H1 (cell line): ENCODE results near the gene MMS19.

Experiments
- CTCF ChIP-seq, 3 experiments: IDR thresholded peaks; 1 replicate in 2 of 3; 2 replicates in 1 of 3; pipeline versions ENCODE4 v1.5.1 to v1.6.1; 2011; ENCODE audit warnings: low read length in 3 of 3, mild to moderate bottlenecking in 3 of 3, inconsistent platforms in 2 of 3, low read depth in 1 of 3, moderate library complexity in 1 of 3; ENCODE audit not compliant: insufficient read depth in 1 of 3; ENCODE audit errors: control extremely low read depth in 1 of 3
- EP300 ChIP-seq, 2 experiments: IDR thresholded peaks; 1 replicate in 1 of 2; 2 replicates in 1 of 2; pipeline ENCODE4 v1.6.1; 2011 to 2012; ENCODE audit warnings: low read depth in 2 of 2, low read length in 2 of 2, mild to moderate bottlenecking in 2 of 2, borderline replicate concordance in 1 of 2, inconsistent platforms in 1 of 2, moderate library complexity in 1 of 2
- KDM5A ChIP-seq: fragments of 200-600 bp; IDR thresholded peaks from 2 replicates; pipeline ENCODE4 v1.7.1; 2012; ENCODE audit warnings: mild to moderate bottlenecking, low read length, inconsistent platforms, mixed read lengths
- POLR2A ChIP-seq, 2 experiments: IDR thresholded peaks; 1 replicate in 1 of 2; 2 replicates in 1 of 2; pipeline ENCODE4 v1.6.1; 2011; ENCODE audit warnings: low read depth in 2 of 2, low read length in 2 of 2, mild to moderate bottlenecking in 2 of 2; ENCODE audit errors: control extremely low read depth in 1 of 2
- RFX5 ChIP-seq: IDR thresholded peaks from 2 replicates; pipeline ENCODE4 v1.6.1; 2011; ENCODE audit warnings: low read depth, low read length, improper control_type of control experiment, borderline replicate concordance
- SP4 ChIP-seq: IDR thresholded peaks from 2 replicates; pipeline ENCODE4 v1.6.1; 2012; ENCODE audit warnings: low read length, inconsistent platforms
- TAF1 ChIP-seq: IDR thresholded peaks from 2 replicates; pipeline ENCODE4 v1.6.1; 2011; ENCODE audit warnings: mild to moderate bottlenecking, low read depth, low read length

- TF ChIP-seq CTCF (IDR thresholded peaks at IDR 0.05; ENCODE audit: control extremely low read depth in 1 of 3, insufficient read depth in 1 of 3, low read depth in 1 of 3, low read length in 3 of 3) = no peak
- TF ChIP-seq POLR2A (IDR thresholded peaks at IDR 0.05; ENCODE audit: control extremely low read depth in 1 of 2, low read depth in 2 of 2, low read length in 2 of 2) = no peak
- TF ChIP-seq EP300 (IDR thresholded peaks at IDR 0.05; ENCODE audit: borderline replicate concordance in 1 of 2, low read depth in 2 of 2, low read length in 2 of 2) = no peak
- no peak for TF ChIP-seq RFX5
- no peak for TF ChIP-seq KDM5A
- TF ChIP-seq TAF1 = no peak
- TF ChIP-seq SP4 = no peak
Measured at GRCh38 chr10:97459111-97459510, 39.1 kb downstream of the MMS19 start.
